Measurements from ENCODE around the gene TARP.

The TARP gene

DNA sequence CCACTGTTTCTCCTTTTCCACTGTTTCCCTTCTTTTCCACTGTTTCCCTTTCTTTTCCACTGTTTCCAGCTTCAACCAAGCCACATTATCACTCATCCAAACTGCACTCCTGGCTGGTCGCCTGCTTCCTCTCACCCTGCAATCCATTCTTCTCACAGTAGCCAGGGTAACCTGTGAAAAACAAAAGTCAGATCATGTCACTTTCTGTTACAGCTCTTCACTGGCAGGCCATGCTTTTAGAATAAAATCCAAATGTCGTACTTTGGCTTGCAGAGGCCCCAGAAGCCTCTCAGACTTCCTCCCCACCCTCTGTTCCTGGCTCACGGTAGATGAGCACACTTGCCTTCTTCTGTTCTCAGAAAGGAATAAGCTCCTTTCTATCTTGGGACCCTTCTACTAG lies 61.5 kb downstream of the TARP start:
- DNase-seq = no peak

DNA sequence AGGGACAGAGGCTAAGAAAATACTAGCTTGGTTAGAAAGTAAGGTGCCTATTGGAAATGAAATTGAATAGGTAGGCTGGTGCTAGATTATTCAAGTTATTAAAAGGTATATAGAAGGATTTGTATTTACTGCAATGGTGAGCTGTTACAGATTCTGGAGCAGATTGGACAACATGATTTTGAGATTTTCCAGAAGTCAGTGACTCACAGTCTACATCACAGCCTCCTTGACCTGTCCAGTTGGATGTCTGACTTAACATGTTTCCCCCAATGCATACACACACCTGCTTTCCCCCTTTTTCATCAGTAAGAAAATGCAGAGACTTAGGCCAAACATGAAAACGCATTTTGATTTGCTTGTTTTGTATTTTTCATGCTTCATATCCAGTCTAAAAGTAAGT lies 62.0 kb downstream of the TARP start:
- DNase-seq = no peak
